ENCODE data around the gene NFKB2. TPM values are rescaled to one million over a fixed set of nuclear protein-coding genes. Genes with fewer than 3 reads are reported as not detected.
A peak's percentile ranks its signal among the peaks of the same experiment; 100 is the strongest.

The NFKB2 gene
- total and polyA plus RNA-seq, 2 experiments from 2014 or later: 10.8 to 29.8 TPM

DNA sequence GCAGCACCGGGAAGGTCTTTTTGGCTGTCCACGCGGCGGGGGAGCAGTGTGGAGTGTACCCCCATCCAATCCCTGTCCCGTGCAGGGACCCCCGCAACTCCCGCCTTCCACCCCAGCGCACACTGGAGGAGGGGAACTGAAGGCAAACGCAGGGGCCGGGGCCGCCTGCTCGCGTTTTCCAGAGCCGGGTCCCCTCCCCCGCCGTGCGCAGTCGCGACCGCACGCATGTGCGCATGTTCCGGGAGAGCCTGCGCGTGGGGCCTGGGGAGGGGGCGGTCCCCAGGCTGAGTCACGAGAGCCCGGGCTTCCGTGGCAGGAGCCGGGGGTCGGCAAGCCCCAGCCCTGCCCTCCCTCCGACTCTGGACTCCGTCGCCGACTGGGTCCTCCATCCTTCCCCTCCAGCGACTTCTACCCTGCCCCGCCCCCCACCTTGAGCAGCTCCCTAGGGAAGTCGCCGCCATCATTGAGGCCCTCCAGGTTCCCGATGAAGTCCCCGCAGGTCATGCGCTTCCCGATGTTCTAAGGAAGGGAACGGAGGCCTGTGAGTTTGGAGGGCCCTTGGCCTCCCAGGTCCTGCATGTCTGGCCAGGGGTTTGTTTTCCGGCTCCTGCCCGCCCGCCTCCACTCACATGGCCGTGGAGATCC lies 15.0 kb downstream of the NFKB2 start:
- peaks cover 38% of the 10 kb centered on the region for H3K27me3 ChIP-seq
- no peaks in the 10 kb centered on the region for H3K36me3 ChIP-seq
- H3K9me3 ChIP-seq (ENCODE audit: low read depth): no peaks in the 10 kb centered on the region
- TF ChIP-seq, protein P1, sequence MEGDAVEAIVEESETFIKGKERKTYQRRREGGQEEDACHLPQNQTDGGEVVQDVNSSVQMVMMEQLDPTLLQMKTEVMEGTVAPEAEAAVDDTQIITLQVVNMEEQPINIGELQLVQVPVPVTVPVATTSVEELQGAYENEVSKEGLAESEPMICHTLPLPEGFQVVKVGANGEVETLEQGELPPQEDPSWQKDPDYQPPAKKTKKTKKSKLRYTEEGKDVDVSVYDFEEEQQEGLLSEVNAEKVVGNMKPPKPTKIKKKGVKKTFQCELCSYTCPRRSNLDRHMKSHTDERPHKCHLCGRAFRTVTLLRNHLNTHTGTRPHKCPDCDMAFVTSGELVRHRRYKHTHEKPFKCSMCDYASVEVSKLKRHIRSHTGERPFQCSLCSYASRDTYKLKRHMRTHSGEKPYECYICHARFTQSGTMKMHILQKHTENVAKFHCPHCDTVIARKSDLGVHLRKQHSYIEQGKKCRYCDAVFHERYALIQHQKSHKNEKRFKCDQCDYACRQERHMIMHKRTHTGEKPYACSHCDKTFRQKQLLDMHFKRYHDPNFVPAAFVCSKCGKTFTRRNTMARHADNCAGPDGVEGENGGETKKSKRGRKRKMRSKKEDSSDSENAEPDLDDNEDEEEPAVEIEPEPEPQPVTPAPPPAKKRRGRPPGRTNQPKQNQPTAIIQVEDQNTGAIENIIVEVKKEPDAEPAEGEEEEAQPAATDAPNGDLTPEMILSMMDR (IDR thresholded peaks at IDR 0.05; ENCODE audit: low read depth, low read length): no peak
- no peaks in the 10 kb centered on the region for H3K4me1 ChIP-seq (ENCODE audit: low read depth)
- no peak overlapping the region for H3K27ac ChIP-seq
- H3K4me3 ChIP-seq: peak overlapping the region; percentile 24
- DNase-seq (ENCODE audit: low read depth in 1 of 2, low spot score in 1 of 2): peak; percentile 58 to 69

DNA sequence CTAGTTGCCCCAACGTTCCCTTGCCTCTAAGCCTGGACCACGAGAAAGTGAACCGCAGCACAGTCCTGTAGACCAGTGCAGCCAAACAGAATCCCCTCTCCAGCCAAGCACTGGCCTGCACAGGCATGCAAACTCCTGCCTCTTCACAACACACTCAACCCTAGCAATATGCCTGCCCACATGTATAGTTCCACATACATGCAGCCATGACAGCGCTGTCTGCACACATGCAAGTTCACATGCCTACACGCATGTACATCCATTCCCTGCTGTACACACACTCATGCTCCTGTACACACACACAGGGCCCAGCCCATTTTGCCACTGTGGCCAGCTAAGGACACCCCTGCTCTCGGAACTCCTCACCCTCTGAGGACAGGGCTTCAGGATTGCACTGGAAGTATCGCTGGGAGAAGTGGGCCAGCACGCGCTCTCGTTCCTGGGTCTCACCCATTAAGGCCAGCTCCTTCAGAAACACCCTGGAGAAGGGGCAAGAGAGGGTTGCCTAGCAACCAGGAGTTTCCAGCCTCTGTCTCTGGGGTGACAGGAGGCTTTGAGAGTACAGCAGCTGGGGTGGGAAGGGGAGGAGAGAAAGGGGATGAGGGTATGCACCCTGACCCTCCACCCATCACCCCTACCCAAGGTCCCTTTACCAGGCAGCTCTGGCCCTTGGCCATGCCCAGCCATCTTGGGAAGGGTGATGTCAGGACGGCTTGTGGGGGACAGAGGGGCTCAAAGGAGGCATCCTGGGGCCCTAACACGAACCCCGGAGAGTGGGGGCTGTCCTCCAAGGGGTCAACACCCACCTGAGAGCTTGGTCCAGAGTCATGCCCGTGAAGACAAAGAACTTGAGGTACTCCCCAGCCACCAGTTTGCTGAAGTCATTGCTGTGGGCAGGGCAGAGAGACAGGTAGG lies 16.1 kb downstream of the NFKB2 start:
- H3K9me3 ChIP-seq (ENCODE audit: low read depth): no peaks in the 10 kb centered on the region
- TF ChIP-seq, protein P1 (IDR thresholded peaks at IDR 0.05; ENCODE audit: low read depth, low read length): no peak
- no peak for DNase-seq (ENCODE audit: low read depth in 1 of 2, low spot score in 1 of 2)
- no peaks in the 10 kb centered on the region for H3K36me3 ChIP-seq
- no peak overlapping the region for H3K4me3 ChIP-seq
- no peaks in the 10 kb centered on the region for H3K4me1 ChIP-seq (ENCODE audit: low read depth)
- no peak overlapping the region for H3K27ac ChIP-seq
- H3K27me3 ChIP-seq: peaks cover 38% of the 10 kb centered on the region

DNA sequence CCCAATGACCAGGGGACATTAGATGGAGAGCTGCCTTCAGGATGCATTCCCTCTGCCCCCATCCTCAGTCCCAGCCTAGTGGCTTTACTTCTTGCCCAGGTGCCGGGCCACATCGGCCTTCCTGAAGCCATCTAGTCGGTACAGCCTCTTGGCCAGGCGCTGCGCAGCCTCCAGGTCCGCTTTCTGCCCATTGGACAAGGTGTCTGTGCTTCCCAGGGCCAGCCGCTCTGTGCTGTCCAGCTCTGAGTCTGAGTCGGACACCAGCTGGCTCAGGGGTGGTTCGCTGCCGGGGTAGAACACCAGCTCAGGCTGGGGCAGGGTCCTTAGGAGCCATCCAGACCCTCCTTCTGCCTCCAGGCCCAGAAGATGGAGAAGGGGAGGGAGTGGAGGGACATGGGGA lies 16.8 kb downstream of the NFKB2 start:
- Histone ChIP-seq H3K27me3 (peaks cover 38% of the 10 kb centered on the region), H3K4me1 (ENCODE audit: low read depth) (no peaks in the 10 kb centered on the region), H3K4me3 (no peak overlapping the region), H3K27ac (no peak overlapping the region), H3K36me3 (no peaks in the 10 kb centered on the region), H3K9me3 (ENCODE audit: low read depth) (no peaks in the 10 kb centered on the region)
- no peak for DNase-seq (ENCODE audit: low read depth in 1 of 2, low spot score in 1 of 2)
- TF ChIP-seq, protein P1 (IDR thresholded peaks at IDR 0.05; ENCODE audit: low read depth, low read length): no peak

DNA sequence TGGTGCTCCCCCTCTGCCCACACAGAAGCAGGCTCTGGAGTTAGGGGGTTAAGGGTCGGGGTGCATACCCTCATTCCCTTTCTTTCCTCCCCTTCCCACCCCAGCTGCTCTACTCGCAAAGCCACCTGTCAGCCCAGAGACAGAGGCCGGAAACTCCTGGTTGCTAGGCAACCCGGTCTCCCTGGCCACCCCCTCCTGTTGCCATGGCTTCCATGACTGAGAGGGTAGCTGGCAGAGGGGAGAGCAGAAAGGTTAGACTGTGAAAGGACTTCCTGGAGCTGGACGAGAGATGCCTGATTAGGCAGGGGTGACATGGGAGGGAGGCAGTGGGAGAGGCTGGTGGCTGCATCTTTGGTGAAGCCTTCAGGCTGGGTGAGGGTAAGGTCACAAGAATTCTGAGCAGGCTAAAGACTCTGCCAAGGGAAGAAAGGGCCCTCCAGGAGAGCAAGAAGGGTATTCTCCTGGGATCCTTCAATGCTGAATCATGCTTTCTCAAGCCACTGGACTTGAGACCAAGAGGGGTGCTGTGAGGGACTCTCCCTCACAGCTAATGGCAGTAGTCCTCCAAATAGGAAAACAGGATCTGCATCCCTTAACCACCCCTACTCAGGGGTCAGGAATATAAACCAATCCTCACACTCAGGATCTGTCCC lies 17.7 kb downstream of the NFKB2 start:
- TF ChIP-seq, protein P1 (IDR thresholded peaks at IDR 0.05; ENCODE audit: low read depth, low read length): no peak
- Histone ChIP-seq H3K4me1 (ENCODE audit: low read depth) (no peaks in the 10 kb centered on the region), H3K4me3 (no peak overlapping the region), H3K27ac (no peak overlapping the region), H3K36me3 (no peaks in the 10 kb centered on the region), H3K9me3 (ENCODE audit: low read depth) (no peaks in the 10 kb centered on the region), H3K27me3 (peaks cover 29% of the 10 kb centered on the region)
- DNase-seq (ENCODE audit: low read depth in 1 of 2, low spot score in 1 of 2): peak in 1 of 2 donors; percentile 43

DNA sequence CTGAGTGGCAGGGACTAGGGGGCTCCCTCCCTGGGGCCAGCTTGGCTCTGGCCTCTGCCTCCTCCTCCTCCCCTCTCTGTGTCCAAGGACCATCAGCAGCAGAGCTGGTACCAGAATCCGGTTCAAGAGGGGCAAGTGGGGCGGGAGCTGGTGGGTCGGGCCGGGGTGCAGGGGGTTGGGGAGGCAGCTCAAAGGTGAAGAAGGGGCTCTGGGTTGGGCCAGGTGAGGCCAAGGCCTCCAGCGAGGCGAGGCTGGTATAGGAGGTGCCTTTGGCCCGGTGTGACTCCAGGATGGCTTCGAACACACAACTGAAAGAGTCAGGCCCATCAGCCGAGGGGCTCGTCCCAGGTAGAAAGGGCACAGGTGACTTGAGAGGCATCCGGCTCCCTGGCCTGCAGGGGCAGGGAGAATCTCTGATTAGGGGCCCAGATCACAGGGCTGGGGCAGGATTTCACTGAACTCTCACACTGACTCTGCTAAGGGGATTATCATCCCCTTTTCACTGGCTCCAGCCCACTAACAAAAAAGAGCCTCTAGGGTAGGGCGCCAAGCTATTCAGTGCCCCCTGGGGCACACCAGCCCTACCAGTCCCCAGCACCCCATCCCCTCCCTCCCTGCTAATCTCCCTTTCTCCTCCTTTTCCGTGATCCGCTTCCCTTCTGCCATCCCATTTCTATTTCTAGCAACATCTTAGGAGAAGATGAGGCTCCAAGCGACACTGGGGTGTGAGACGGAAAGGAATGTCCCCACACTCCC lies 18.5 kb downstream of the NFKB2 start:
- H3K4me3 ChIP-seq: no peak overlapping the region
- no peak for DNase-seq (ENCODE audit: low read depth in 1 of 2, low spot score in 1 of 2)
- H3K27ac ChIP-seq: no peak overlapping the region
- H3K4me1 ChIP-seq (ENCODE audit: low read depth): peaks cover 3% of the 10 kb centered on the region
- TF ChIP-seq, protein P1 (IDR thresholded peaks at IDR 0.05; ENCODE audit: low read depth, low read length): no peak
- H3K27me3 ChIP-seq: peaks cover 27% of the 10 kb centered on the region
- no peaks in the 10 kb centered on the region for H3K36me3 ChIP-seq
- H3K9me3 ChIP-seq (ENCODE audit: low read depth): no peaks in the 10 kb centered on the region
